ENCODE data around the gene CITED2.

GRCh38 chr6:139325125-139325524, 49.3 kb downstream of the CITED2 start:
- no peak for TF ChIP-seq POLR2A (IDR thresholded peaks at IDR 0.05)
- no peak for TF ChIP-seq CTCF (IDR thresholded peaks at IDR 0.05)

Measured in adrenal gland (tissue), 5 donors.